Kidney capillary endothelial cell (primary cell): ENCODE measurements around the gene KCNIP3.
"Not testable (repeated sequence)": the region's sequence is repeated elsewhere in the genome, so short reads cannot be mapped to it uniquely, and the experiment has no call there.

Experiments
- DNase-seq: peaks from one replicate; pipeline ENCODE4 v3.0.0-alpha.2; 2018; ENCODE audit warnings: low spot score

Gene KCNIP3

DNA sequence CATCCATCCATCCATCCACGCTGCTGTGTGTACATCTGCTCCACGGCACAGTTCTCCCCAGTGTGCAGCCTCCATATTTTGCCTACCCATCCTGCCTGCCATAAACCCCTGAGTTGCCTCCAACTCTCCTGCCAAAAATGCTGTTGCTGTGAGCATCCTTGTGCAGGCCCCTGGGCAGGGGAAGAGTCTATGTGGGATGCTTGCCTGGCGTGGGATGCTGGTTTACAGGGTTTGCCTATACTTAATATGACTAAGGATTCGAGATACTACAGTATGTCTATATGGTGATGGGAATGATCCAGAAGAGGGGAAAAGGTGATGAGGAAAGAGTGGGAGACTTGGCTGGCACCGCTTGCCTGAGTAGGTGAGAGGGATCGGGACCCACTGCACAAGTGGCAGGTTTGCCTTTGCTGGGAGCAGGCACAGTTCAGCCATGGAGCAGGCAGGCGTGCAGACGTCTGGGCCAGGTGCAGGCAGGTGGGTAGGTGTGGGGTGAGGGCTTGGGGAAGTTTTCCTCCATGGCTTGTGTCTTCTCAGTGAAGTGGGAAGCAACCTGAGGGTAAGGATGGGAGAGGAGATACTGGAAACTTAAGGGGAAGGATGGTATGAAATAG lies 75.2 kb downstream of the KCNIP3 start:
- no peak for DNase-seq

DNA sequence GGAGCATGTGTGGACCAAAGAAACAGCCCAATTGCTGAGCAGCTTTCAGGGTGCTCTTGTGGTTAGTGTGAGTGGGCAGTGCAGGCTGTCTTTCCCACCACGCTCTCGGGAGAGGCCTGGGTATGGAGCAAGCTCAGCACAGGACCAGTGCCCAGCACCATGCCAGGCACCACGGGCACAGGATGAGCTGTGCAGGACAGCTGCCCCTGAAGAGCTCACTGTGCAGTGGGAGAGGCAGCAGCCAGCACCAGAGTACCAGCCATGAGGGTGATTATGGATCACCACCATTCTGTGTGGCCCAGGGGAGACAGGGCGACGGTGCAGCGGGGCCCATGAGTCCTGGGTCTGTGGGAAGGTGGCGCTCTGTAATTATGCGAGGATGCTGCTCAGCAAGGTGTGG lies 75.7 kb downstream of the KCNIP3 start:
- DNase-seq = no peak

DNA sequence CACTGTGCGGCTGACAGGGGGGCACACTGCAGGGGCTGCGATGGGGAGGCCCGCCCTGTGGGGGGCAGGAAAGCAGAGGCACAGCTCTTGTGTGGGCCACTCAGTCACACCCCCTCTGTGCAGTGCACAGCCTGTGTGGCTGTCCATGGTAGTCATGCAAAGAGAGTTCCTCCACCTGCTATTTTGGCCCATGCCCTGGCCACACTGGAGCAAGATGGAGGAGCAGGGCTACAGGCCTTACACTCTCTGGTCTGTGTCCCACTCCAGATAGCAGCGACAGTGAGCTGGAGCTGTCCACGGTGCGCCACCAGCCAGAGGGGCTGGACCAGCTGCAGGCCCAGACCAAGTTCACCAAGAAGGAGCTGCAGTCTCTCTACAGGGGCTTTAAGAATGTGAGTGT lies 76.9 kb downstream of the KCNIP3 start:
- DNase-seq = no peak

DNA sequence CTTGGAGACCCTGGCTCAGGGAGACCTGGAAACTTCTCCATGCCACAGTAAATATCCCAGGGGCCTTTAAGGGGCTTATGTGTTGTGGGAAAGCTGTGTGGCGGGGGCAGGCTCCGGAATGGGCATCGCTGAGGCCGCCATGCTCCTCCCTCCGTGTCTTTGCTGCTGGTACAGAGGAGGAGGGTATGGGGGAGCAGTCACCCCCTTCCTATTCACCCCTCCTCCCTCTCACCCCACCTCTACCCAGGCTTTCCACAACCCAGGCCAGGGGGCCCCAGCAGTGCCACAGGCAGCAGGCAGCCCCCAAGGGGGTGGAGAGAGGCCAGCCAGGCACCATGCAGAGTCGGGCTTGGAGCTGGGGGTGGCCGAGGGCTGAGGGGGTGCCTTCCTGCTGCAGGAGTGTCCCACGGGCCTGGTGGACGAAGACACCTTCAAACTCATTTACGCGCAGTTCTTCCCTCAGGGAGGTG lies 77.3 kb downstream of the KCNIP3 start:
- DNase-seq = no peak

- DNase-seq = no peak
Observed at GRCh38 chr2:95374921-95375471, 77.8 kb downstream of the KCNIP3 start.

- no peak for DNase-seq
Observed at GRCh38 chr2:95375532-95376150, 78.5 kb downstream of the KCNIP3 start.

GRCh38 chr2:95376311-95377215 lies 79.4 kb downstream of the KCNIP3 start:
- no peak for DNase-seq

GRCh38 chr2:95377216-95378123 lies 80.3 kb downstream of the KCNIP3 start:
- DNase-seq = no peak

GRCh38 chr2:95378281-95378680 lies 81.1 kb downstream of the KCNIP3 start:
- DNase-seq = not testable (repeated sequence)

DNA sequence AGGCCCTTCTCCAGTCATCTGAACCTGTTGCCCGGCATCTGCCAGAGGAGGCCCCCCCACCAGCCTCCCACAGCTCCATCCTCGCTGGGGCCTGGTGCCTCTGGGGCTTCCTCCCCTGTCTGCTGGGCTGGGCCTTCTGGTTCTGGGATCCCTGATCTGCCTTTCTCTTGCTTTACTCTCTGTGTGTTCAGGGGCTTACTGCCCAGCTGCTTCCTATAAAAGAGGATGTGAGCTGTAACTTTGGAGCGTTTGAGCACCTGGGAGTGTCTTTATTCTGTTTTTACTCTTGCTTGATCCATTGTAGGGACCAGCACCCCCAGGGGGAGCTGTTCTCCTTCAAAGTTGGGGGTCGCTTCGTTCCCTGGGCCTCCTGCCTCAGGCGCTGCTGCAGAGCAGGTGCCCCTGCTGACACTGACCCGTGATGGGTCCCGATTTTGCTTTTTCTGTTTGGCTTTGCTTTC lies 82.3 kb downstream of the KCNIP3 start:
- DNase-seq = no peak

DNA sequence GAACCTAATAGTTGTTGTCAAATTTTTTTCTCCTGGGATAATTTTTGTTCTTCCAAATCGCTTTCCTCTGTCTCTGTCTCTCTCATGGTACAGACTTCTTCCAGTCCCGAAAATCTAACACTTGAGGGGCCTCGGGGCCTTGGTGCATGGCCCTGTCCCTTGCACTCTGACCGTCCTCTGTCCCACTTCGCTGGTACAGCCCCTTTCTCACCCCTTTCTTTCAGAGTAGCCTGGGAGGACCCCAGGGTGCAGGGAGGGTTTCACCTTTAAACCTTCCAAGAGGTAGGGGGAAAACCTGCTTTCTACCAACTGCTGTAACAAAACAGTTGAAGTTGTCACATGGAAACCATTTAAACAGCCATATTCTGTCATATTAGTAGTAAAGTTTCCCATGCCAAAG lies 83.1 kb downstream of the KCNIP3 start:
- no peak for DNase-seq

DNA sequence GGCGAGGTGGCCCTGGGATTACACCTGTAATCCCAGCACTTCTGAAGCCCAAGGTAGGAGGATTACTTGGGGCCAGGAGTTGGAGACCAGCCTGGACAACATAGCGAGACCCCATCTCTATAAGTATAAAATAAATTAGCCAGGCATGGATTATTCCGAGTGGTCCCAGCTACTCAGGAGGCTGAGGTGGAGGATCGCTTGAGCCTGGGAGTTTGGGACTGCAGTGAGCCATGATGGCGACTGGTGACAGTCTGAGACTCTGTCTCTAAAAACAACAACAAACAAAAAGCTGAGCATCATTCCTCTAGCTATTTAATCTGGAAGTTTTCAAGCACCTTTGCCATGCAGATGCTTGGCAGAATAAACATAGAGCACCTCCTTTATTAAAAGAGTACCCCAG lies 83.6 kb downstream of the KCNIP3 start:
- DNase-seq = no peak

- no peak for DNase-seq
Observed at GRCh38 chr2:95381212-95382191, 84.4 kb downstream of the KCNIP3 start.

DNA sequence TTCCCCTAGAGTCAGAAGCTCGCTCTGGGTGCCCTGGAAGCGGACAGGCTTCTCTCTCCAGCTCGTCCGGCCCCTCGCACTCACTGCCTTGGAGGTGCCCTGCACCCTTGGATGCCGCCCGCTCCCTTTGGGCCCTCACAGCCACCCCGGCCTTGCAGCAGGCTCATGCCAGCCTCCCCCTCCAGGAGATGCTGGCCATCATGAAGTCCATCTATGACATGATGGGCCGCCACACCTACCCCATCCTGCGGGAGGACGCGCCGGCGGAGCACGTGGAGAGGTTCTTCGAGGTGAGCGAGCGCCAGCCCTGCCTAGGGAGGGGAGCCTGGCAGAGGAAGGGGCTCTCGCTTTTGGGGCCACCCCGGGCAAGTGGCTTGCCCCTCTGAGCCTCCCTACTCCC lies 85.0 kb downstream of the KCNIP3 start:
- DNase-seq = no peak

- DNase-seq = no peak
Observed at GRCh38 chr2:95382686-95383634, 85.8 kb downstream of the KCNIP3 start.

DNA sequence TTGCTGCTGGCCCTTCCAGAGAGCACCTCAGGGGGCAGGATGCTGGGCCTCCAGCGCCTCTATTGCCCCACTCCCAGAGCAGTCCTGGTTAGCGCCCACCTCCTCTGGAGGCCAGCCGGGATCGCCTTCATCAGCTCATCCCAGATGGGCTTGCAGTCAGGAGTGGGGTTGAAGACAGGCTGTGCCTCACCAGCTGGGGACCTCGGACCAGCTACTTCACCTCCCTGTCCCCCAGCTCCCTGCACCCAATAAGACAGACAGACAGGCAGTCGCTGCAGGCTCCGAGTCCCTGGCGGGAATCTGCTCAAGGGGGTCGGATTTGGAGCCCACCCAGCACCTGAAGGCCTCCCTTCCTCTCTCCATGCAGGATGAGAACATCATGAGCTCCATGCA lies 86.5 kb downstream of the KCNIP3 start:
- no peak for DNase-seq

DNA sequence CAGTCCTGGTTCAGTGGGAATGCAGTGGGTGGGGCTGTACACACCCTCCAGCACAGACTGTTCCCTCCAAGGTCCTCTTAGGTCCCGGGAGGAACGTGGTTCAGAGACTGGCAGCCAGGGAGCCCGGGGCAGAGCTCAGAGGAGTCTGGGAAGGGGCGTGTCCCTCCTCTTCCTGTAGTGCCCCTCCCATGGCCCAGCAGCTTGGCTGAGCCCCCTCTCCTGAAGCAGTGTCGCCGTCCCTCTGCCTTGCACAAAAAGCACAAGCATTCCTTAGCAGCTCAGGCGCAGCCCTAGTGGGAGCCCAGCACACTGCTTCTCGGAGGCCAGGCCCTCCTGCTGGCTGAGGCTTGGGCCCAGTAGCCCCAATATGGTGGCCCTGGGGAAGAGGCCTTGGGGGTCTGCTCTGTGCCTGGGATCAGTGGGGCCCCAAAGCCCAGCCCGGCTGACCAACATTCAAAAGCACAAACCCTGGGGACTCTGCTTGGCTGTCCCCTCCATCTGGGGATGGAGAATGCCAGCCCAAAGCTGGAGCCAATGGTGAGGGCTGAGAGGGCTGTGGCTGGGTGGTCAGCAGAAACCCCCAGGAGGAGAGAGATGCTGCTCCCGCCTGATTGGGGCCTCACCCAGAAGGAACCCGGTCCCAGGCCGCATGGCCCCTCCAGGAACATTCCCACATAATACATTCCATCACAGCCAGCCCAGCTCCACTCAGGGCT lies 87.9 kb downstream of the KCNIP3 start:
- DNase-seq = no peak

DNA sequence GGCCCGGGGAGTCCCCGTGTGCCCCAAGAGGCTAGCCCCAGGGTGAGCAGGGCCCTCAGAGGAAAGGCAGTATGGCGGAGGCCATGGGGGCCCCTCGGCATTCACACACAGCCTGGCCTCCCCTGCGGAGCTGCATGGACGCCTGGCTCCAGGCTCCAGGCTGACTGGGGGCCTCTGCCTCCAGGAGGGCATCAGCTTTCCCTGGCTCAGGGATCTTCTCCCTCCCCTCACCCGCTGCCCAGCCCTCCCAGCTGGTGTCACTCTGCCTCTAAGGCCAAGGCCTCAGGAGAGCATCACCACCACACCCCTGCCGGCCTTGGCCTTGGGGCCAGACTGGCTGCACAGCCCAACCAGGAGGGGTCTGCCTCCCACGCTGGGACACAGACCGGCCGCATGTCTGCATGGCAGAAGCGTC lies 88.4 kb downstream of the KCNIP3 start:
- DNase-seq = no peak
